Heart left ventricle (tissue), 13 donors: ENCODE results near the gene SEZ6L2.

Experiments
- CTCF ChIP-seq, 12 donors: fragments of 200-600 bp; sonication (generic) in 4 of 12; IDR thresholded peaks; one replicate each; pipeline versions ENCODE4 v1.5.0 to v1.8.0; 2018 to 2022; ENCODE audit warnings: antibody characterized with exemption in 12 of 12, mild to moderate bottlenecking in 5 of 12
- POLR2A ChIP-seq, 2 donors: fragments of 450-650 bp; IDR thresholded peaks; one replicate each; pipeline ENCODE4 v1.6.1; 2017; ENCODE audit warnings: antibody characterized with exemption in 2 of 2, mild to moderate bottlenecking in 2 of 2, moderate library complexity in 2 of 2
- donor health status: ischemic (EF 13 %, LVEDD 7.1; RV severe dilation, severe dysfunction).
- donor health status: DM: no; HTN: yes; CAD: no.
- donor health status: DM: no; HTN: no; CAD: no.
- donor health status: ischemic (EF 25% LVEDD 6.9; RV normal size, moderate dysfunction).
- donor health status: ischemic (EF 25% LVEDD 5.7; RV mildly dilated, moderate dysfunction).
- donor health status: ischemic (EF 35%, LVEDD 5.7; RV mildly dilated, moderate dysfunction).
- donor health status: nonischemic (EF 11% LVEDD 7.7; RV severe dilation, severe dysfunction).
- donor health status: DM: yes; HTN: yes; CAD: no.
- donor health status: PGD.
- donor health status: ischemic (EF 29% LVEDD 5.4; RV normal size, mild dysfunction).
- donor health status: nonischemic (EF 23%, LVEDD 6.1; RV moderate dilation, normal function).

- TF ChIP-seq CTCF (IDR thresholded peaks at IDR 0.05) (no peak), POLR2A (IDR thresholded peaks at IDR 0.05) (no peak)
These were observed 39.1 kb downstream of the SEZ6L2 start for GRCh38 chr16:29860218-29860617.
